HG03039 (cell line): ENCODE results near the gene DCST2.
"Not testable (repeated sequence)": the region's sequence is repeated elsewhere in the genome, so short reads cannot be mapped to it uniquely, and the experiment has no call there.

Experiments
- ATAC-seq: cut with Tn5 transposase; IDR thresholded peaks from one replicate; pipeline ENCODE4 v1.9.1; 2021; ENCODE audit warnings: mild to moderate bottlenecking, moderate library complexity; ENCODE audit not compliant: unreplicated experiment

Gene DCST2

GRCh38 chr1:155000726-155001424, 32.7 kb downstream of the DCST2 start:
- peak; percentile 30 for ATAC-seq

GRCh38 chr1:155000411-155000725, 33.2 kb downstream of the DCST2 start:
- ATAC-seq = no peak

- no peak for ATAC-seq
Observed at GRCh38 chr1:154999571-155000410, 33.8 kb downstream of the DCST2 start.

- ATAC-seq = no peak
Observed at GRCh38 chr1:154998818-154999570, 34.6 kb downstream of the DCST2 start.

GRCh38 chr1:154998201-154998780, 35.3 kb downstream of the DCST2 start:
- no peak for ATAC-seq

GRCh38 chr1:154996966-154997701, 36.4 kb downstream of the DCST2 start:
- no peak for ATAC-seq

GRCh38 chr1:154995301-154995983, 38.1 kb downstream of the DCST2 start:
- ATAC-seq = not testable (repeated sequence)

GRCh38 chr1:154994591-154994990, 39.0 kb downstream of the DCST2 start:
- ATAC-seq = no peak

GRCh38 chr1:154994269-154994587, 39.4 kb downstream of the DCST2 start:
- ATAC-seq = no peak

GRCh38 chr1:154993572-154994268, 39.9 kb downstream of the DCST2 start, which contains the start of gene LENEP:
Gene LENEP, plus strand, starts transcription at chr1:154993586. Its CDS starts 22 bp downstream, at chr1:154993608.
- ATAC-seq = no peak

- no peak for ATAC-seq
Observed at GRCh38 chr1:154992721-154993571, 40.6 kb downstream of the DCST2 start.

GRCh38 chr1:154990276-154990675, 43.3 kb downstream of the DCST2 start:
- no peak for ATAC-seq

- ATAC-seq = no peak
Observed at GRCh38 chr1:154989195-154989860, 44.3 kb downstream of the DCST2 start.

- no peak for ATAC-seq
Observed at GRCh38 chr1:154988058-154988954, 45.3 kb downstream of the DCST2 start.

- ATAC-seq = no peak
Observed at GRCh38 chr1:154987326-154987725, 46.3 kb downstream of the DCST2 start.

- not testable (repeated sequence) for ATAC-seq
Observed at GRCh38 chr1:154986736-154987135, 46.8 kb downstream of the DCST2 start.
